Caco-2 (cell line): Measurements from ENCODE around the gene ACACA. TPM values are rescaled to one million over a fixed set of nuclear protein-coding genes. Genes with fewer than 3 reads are reported as not detected.

ENCODE experiments used
- BruUV-seq: library from RNA; stranded (reverse); fragments of 400-500 nt; replicated peaks from 2 replicates; lab custom pipeline; 2021; lab: Mats Ljungman, UMichigan
- CTCF ChIA-PET: fragments of 300-600 bp; sonication (Branson Sonifier 250); formaldehyde crosslinking; loops from one replicate; lab custom pipeline; 2022; ENCODE audit warnings: antibody characterized with exemption; lab: Charles Lee
- POLR2A ChIA-PET: fragments of 300-600 bp; sonication (Branson Sonifier 250); formaldehyde crosslinking; loops from one replicate; lab custom pipeline; 2022; ENCODE audit warnings: antibody characterized with exemption; lab: Charles Lee
- DNase-seq, 2 experiments: peaks; one replicate each; pipeline versions ENCODE4 v3.0.0 to v3.0.0-alpha.2; 2020 to 2022
- H3K27me3 ChIP-seq: replicated peaks from 2 replicates; pipeline ENCODE4 v1.6.0; 2011; ENCODE audit warnings: low read length; ENCODE audit not compliant: control insufficient read depth, insufficient read depth
- H3K36me3 ChIP-seq: 2 replicates; pipeline ENCODE4 v1.5.1; 2011; ENCODE audit warnings: low read length; ENCODE audit not compliant: control insufficient read depth, insufficient read depth
- H3K4me1 ChIP-seq: fragments of 250-450 bp; sonication (Bioruptor Pico); 2 replicates; pipeline ENCODE4 v1.5.1; 2020; ENCODE audit warnings: mild to moderate bottlenecking
- H3K4me3 ChIP-seq: 2 replicates; pipeline ENCODE4 v1.5.1; 2011; ENCODE audit warnings: low read depth, mild to moderate bottlenecking, control low read depth, low read length
- H3K9me3 ChIP-seq: fragments of 250-450 bp; sonication (Bioruptor Pico); 2 replicates; pipeline ENCODE4 v1.5.1; 2020; ENCODE audit warnings: mild to moderate bottlenecking, moderate library complexity
- H3K27ac Mint-ChIP-seq: one replicate; pipeline ENCODE4 v1.8.0; 2022; ENCODE audit warnings: mixed read lengths; ENCODE audit not compliant: unreplicated experiment
- H3K27me3 Mint-ChIP-seq: one replicate; pipeline ENCODE4 v1.8.0; 2022; ENCODE audit warnings: mixed read lengths; ENCODE audit not compliant: insufficient read depth, unreplicated experiment
- H3K36me3 Mint-ChIP-seq: one replicate; pipeline ENCODE4 v1.8.0; 2022; ENCODE audit warnings: mild to moderate bottlenecking, mixed read lengths; ENCODE audit not compliant: insufficient read depth, unreplicated experiment
- H3K4me1 Mint-ChIP-seq: one replicate; pipeline ENCODE4 v1.8.0; 2022; ENCODE audit warnings: low read depth, mixed read lengths; ENCODE audit not compliant: unreplicated experiment
- H3K4me3 Mint-ChIP-seq: one replicate; pipeline ENCODE4 v1.8.0; 2022; ENCODE audit warnings: mild to moderate bottlenecking, moderate library complexity, mixed read lengths; ENCODE audit not compliant: unreplicated experiment
- H3K9me3 Mint-ChIP-seq: one replicate; pipeline ENCODE4 v1.8.0; 2022; ENCODE audit warnings: mixed read lengths; ENCODE audit not compliant: unreplicated experiment
- intact Hi-C: fragments of 100-400 bp; cut with micrococcal nuclease; formaldehyde crosslinking; loops from one replicate; pipeline ENCODE4 v1.10.0; 2022; ENCODE audit not compliant: unreplicated experiment
- total RNA-seq: library from RNA; stranded (reverse); gene quantifications from 2 replicates; pipeline ENCODE4 v1.2.3, GENCODE V29; 2022
- TF ChIP-seq, protein P1 (sequence below), 2 experiments: fragments of 200-600 bp in 1 of 2; IDR thresholded peaks; 1 replicate in 1 of 2; 2 replicates in 1 of 2; pipeline versions ENCODE4 v1.5.1 to v1.8.0; 2011 to 2022; ENCODE audit warnings: antibody characterized with exemption in 1 of 2, control low read depth in 1 of 2, inconsistent platforms in 1 of 2, low read depth in 1 of 2, low read length in 1 of 2, mild to moderate bottlenecking in 1 of 2, moderate library complexity in 1 of 2; ENCODE audit not compliant: insufficient read depth in 1 of 2, severe bottlenecking in 1 of 2, unreplicated experiment in 1 of 2

ACACA gene
- total RNA-seq, 1 experiment from 2014 or later = 108 TPM

DNA sequence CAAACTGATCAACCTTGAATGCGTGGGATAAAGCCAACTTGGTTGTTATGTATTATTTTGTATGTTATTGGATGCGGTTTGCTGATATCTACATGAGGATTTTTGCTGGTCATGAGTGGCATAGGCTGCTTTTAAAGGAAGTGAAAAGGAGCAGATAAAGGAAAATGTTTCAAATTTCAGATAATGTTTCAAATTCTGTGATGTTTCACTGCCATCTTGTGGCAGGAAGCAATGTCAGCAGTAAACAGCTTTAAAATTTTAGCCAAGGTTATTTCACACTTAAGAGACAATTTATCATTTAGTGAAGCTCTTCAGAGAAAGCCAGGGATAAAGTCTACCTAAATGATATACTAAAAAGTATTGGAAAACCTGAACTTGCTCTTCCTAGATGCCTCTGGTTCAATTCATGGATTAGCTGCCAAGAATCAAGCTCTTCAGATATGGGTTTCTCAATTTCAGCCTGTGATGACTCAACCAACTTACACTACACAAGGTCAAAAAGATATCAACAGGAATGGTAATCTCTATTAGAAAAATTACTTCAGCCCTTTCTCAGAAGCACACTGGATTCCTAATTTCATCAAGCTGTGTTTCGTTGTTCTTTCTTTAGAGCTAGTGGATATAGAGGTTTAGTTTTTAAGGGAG, 166.8 kb downstream of the ACACA start:
- H3K4me1 ChIP-seq = no peaks in the 10 kb centered on the region
- H3K9me3 Mint-ChIP-seq = no peaks in the 10 kb centered on the region
- no peak for DNase-seq
- H3K27me3 ChIP-seq = no peaks in the 10 kb centered on the region
- H3K4me3 Mint-ChIP-seq = no peak overlapping the region
- intact Hi-C loops = no loop called here
- H3K27me3 Mint-ChIP-seq = no peaks in the 10 kb centered on the region
- no peaks in the 10 kb centered on the region for H3K9me3 ChIP-seq
- no peak overlapping the region for H3K4me3 ChIP-seq
- peaks cover 66% of the 10 kb centered on the region for H3K36me3 Mint-ChIP-seq
- TF ChIP-seq, protein P1, sequence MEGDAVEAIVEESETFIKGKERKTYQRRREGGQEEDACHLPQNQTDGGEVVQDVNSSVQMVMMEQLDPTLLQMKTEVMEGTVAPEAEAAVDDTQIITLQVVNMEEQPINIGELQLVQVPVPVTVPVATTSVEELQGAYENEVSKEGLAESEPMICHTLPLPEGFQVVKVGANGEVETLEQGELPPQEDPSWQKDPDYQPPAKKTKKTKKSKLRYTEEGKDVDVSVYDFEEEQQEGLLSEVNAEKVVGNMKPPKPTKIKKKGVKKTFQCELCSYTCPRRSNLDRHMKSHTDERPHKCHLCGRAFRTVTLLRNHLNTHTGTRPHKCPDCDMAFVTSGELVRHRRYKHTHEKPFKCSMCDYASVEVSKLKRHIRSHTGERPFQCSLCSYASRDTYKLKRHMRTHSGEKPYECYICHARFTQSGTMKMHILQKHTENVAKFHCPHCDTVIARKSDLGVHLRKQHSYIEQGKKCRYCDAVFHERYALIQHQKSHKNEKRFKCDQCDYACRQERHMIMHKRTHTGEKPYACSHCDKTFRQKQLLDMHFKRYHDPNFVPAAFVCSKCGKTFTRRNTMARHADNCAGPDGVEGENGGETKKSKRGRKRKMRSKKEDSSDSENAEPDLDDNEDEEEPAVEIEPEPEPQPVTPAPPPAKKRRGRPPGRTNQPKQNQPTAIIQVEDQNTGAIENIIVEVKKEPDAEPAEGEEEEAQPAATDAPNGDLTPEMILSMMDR (IDR thresholded peaks at IDR 0.05; ENCODE audit: insufficient read depth in 1 of 2, low read depth in 1 of 2, low read length in 1 of 2, severe bottlenecking in 1 of 2, unreplicated experiment in 1 of 2) = peak; percentile 48 to 75
- no TSS peak for BruUV-seq
- no peaks in the 10 kb centered on the region for H3K4me1 Mint-ChIP-seq
- H3K27ac Mint-ChIP-seq = no peak overlapping the region
- POLR2A ChIA-PET = interaction anchor here (0.6 kb wide), 1 partner anchor 119 kb away, joined by 3 read pairs; no protein-coding TSS in a partner anchor
- H3K36me3 ChIP-seq = peaks cover 2% of the 10 kb centered on the region
- CTCF ChIA-PET = interaction anchor here (0.7 to 1.8 kb wide), 12 partner anchors 12 to 647 kb away, joined by 3 to 9 read pairs (median 4); partner anchors contain the start of gene MRM1

DNA sequence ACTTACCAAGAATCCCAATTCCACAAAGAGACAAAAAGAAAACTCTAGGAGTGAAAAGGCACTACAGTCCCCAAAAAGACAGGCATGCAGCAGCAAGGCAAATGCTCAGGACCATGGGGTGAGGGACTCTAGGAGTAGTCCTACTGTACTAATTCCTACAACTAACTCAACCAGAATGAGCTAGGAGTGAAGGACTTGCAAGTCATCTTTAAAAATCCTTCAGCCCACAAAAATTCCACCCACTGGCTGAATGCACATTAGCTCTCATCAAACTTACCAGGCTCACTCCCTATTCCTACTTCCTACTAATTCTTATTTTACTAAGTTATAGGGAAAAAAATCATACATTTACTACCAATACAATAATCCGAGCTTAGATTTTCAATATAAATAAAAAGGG, 172.5 kb downstream of the ACACA start:
- Mint-ChIP-seq H3K4me3 (no peak overlapping the region), H3K27me3 (no peaks in the 10 kb centered on the region), H3K27ac (no peak overlapping the region), H3K36me3 (peaks cover 53% of the 10 kb centered on the region), H3K4me1 (no peaks in the 10 kb centered on the region), H3K9me3 (no peaks in the 10 kb centered on the region)
- H3K4me3 ChIP-seq = no peak overlapping the region
- ChIA-PET POLR2A (no interaction called here), CTCF (no interaction called here)
- H3K27me3 ChIP-seq = no peaks in the 10 kb centered on the region
- H3K9me3 ChIP-seq = no peaks in the 10 kb centered on the region
- intact Hi-C loops = no loop called here
- H3K36me3 ChIP-seq = no peaks in the 10 kb centered on the region; the same call in 1 of the 2 replicates
- no peak for DNase-seq
- no peaks in the 10 kb centered on the region for H3K4me1 ChIP-seq
- no TSS peak for BruUV-seq
- TF ChIP-seq, protein P1 (IDR thresholded peaks at IDR 0.05; ENCODE audit: insufficient read depth in 1 of 2, low read depth in 1 of 2, low read length in 1 of 2, severe bottlenecking in 1 of 2, unreplicated experiment in 1 of 2) = no peak

DNA sequence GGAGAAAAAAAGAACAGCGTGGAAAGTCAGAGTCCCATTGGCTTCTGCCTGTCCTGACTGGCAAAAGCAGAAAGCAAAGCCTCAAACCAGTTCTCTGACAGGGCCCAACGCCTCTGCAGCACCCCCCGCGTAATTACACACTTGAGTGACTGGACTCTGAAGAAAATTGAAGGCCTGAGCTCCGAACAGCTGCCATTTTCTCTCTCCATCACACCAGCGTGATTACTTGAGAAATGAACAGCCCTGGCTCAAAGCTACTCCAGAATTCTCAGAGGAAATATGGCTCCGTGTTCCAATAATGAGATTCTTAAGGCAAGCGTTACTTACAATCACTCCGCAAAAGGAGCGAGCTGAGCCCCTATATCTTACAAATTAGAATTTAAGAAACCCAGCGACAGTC, 173.6 kb downstream of the ACACA start:
- Mint-ChIP-seq H3K27ac (no peak overlapping the region), H3K4me3 (no peak overlapping the region), H3K27me3 (no peaks in the 10 kb centered on the region), H3K4me1 (no peaks in the 10 kb centered on the region), H3K9me3 (no peaks in the 10 kb centered on the region), H3K36me3 (peaks cover 58% of the 10 kb centered on the region)
- H3K4me1 ChIP-seq = no peaks in the 10 kb centered on the region
- no peaks in the 10 kb centered on the region for H3K9me3 ChIP-seq
- no peaks in the 10 kb centered on the region for H3K27me3 ChIP-seq
- ChIA-PET CTCF (no interaction called here), POLR2A (no interaction called here)
- TF ChIP-seq, protein P1 (IDR thresholded peaks at IDR 0.05; ENCODE audit: insufficient read depth in 1 of 2, low read depth in 1 of 2, low read length in 1 of 2, severe bottlenecking in 1 of 2, unreplicated experiment in 1 of 2) = no peak
- H3K36me3 ChIP-seq = no peaks in the 10 kb centered on the region; the same call in none of the 2 replicates
- H3K4me3 ChIP-seq = no peak overlapping the region
- intact Hi-C loops = no loop called here
- DNase-seq = no peak
- no TSS peak for BruUV-seq
